NCI-H2081 treated with DMSO at 0.1 percent for 48 hours (cell line): Measurements from ENCODE around the gene CALHM6.

Source experiments
- DNase-seq: peaks from one replicate; lab custom pipeline; 2025; lab: John Stamatoyannopoulos, UW

The CALHM6 gene

DNA sequence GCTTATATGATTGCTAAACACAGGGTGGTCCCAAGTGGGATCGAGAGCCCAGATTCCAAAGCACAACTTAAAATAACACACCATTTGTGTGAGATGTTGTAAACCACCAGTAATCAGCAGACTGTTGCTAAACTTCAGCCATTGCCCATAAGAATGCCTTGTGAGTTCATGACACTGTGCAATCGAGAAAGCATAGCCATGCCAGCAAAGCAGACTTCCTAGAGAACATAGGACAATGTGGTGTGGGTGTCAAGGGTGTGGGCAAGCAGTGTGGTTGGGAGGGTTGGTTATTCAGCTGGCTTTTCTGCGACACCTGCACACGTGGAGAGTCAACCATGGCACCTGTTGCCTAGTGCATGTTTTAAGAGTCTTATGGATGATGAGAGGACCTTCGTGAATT is 16.1 kb upstream of the CALHM6 start:
- DNase-seq, result no peak

DNA sequence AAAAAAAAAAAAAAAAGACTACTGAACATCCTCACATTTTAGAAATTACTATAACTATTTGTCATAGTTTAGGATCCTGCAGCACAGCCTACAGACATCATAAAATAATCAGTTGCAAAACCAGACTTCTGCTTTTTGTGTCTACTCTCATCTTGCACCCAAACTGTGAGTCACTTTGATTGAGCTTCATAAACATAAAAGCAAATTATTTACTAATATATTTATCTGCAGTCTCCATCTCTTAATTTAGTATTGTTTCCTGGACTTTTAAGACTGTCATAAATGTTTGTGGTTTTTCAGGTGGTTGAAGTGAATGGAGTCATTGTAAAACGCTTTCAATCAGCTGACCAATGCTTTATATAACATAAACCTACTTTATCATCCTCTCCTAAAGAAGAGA is 14.8 kb upstream of the CALHM6 start:
- DNase-seq, result no peak

DNA sequence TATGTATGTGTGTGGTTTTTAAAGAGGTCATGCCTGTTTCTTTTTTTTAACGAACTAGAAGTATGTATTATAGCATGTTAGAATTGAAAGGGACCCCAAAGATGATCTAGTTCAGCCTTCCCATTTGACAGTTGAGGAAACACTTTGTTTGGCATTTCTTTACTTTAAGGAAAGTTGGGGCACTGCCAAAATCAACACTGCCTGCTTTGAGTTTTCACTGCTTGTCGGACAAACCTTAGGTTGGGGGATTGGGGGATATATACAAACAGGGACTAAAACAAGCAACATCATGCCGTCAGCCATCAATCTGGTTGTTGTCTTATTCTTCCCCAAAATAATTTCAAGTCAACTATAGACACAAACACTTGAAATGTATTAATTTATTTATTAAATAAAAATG is 14.1 kb upstream of the CALHM6 start:
- no peak for DNase-seq

DNA sequence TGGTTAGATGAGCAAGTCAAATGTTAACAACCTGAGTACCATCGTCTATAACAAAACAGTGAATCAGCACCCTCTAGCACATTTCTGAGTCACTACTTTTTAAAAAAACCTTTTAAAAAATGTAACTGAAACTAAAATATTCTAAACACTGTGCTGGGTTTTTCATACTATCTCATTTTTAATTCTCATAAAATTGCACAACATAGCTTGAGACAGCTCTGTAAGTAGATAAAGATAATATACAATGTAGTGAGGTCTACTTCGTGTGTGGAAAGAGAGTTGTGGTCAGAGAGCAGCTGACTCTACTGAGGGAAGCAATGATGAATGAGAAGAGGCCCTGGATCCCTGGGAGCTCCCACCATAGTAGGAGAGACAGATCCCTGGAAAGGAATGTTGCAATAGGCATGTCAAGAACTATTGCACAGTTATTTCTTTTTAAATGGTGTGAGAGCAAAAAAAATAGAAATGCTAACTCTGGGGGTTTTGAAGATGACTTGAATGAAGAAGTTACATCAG is 13.6 kb upstream of the CALHM6 start:
- no peak for DNase-seq

DNA sequence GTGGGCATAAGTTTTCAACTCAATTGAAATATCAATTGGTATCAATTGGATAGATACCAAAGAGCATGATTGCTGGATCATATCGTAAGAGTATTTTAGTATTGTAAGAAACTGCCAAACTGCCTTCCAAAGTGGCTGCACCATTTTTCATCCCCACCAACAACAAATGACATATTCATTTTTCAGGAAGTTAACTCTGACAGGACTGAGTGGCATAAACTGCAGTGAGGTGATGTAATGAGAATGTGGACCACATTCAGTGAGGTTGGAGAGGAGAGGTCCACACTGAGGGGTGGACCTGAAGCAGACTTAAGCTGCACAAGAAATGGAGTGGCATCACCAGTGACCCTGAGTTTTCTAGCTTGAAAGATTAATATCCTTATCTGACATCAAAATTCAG is 11.6 kb upstream of the CALHM6 start:
- no peak for DNase-seq

DNA sequence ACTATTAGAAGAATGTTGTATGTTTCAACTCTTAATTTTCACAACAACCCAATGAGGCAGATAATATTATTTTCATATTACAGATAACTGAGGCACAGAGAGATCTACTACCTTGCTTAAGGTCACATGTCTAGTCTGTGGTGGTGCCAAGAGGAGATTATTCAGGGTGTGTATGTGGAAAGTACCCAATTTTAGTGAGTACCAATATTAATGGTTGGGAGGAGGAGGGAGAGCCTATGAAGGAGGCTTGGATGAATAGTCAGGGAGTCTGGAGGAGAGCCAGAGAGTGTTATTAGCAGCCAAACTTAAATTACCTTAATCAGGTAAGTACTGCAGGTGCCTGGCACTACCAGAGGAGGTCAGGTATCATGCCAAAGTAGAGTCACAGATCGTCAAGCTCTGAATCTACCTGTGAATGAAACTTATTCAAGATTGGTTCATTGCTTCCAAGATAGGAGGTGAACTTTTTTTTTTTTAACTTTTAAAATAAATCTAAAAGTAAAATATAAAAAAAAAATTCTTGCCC is 10.9 kb upstream of the CALHM6 start:
- no peak for DNase-seq

DNA sequence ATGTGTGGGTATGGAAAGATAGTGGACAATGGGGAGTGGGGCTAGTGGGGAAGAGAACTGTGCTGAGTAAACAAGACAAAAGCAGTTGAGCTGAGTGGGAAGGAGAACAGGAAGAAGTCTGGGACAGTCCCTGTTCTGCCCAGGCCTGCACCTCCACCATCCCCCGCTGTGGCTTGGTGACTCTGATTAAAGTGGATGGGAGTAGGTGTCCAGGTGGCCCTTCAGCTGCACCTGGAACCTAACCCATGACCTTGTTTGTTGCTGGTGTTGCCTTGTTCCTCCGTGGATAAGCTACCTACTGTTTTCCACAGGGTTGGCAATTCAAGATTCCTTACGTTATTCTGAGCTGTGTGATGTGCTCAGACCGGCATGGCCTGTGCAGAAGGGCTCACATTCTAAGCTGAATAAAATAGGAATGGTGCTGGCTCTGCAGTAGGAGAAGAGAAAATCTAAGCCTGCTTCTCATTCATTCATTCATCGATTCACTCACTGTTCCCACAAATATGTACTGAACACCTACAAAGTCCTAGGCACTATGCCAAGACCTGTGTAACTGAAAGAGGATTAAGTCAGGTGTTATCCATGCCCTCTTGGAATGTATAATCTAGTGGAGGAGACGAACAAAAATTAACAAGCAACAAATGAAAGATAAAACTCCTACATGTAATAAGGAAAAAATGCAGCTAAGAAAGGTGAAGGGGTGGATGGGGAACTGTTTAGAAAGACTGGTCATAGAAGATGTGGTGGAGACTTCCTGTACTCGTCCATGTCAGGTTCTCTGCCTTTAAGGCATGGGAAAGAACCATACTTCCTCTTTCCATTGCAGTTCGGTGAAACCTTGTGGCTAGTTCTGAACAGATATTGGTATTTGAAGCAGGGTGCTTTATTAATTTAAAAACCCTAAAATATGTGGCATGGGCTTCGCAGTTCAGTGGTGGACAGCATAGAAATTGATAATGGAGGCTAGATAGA is 10.1 kb upstream of the CALHM6 start:
- DNase-seq, result no peak

DNA sequence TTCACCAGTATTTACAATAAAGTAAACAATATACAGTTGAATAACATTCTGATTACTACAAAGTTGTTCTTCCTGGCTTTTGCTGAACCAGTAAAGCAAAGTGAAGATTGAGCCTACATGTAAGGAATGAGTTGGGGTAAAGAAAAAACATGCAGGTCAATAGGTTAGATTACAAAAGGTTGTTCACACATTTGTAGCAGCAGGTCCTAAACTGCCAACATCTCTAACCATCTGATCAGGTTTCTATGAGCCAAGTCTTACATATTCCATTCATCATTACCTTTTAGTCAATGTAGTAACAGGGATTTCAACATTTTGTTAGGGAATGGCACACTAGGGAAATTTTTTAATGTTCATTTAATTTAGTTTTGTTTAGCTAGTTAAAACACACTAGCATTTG is 9.3 kb upstream of the CALHM6 start:
- DNase-seq, result no peak

DNA sequence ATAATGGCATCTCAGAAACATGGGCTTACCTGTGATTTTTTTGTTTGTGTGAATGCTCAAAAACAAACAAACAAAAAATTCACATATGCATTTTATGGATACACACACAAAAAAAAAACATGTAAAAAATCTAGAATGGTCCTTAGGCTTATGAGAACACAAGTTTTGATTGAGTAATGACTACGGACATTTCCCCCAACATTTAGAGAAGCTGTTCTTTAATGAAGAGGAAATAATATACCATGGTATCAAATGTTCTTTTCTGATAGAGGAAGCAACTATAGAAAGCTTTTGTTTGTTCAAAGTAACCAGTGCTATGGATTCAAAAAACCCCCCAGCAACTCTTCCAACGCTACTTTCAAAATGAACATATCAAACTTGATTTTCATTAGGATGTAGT is 8.6 kb upstream of the CALHM6 start:
- DNase-seq, result no peak

DNA sequence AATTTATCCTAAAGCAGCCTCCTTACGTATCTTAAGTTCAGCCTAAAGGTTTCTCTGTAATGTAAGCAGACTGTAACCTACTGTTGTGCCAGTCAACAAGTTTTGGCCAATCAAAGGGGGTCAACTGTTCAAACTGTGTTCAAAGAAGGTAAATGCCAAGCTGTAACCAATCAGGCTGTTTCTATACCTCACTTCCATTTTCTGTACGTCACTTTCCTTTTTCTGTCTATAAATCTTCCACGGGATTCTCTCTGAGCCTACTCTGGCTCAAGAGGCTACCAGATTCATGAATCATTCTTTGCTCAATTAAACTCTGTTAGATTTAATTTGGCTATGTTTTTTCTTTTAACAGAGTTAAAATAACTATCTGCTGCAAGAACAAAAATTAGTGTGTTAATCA is 5.1 kb upstream of the CALHM6 start:
- no peak for DNase-seq

DNA sequence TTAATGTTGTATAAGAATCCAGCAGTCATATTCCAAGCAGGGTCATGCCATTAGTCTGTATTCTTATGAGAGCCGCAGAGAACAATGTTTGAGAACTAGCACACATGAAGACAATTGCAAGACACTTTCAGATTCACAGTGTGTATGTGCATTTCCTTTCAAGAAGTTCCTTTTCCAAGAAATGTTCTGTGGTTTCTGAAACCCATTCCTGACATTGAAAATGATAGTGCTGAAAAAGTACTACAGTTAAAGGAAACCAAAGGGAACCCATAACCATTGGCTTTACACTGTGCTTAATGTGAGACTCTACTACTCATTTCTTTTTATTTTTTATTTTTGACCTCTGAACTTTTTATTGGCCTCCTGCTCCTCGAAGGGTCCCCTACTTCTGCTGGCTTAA is 4.2 kb upstream of the CALHM6 start:
- DNase-seq, result no peak

DNA sequence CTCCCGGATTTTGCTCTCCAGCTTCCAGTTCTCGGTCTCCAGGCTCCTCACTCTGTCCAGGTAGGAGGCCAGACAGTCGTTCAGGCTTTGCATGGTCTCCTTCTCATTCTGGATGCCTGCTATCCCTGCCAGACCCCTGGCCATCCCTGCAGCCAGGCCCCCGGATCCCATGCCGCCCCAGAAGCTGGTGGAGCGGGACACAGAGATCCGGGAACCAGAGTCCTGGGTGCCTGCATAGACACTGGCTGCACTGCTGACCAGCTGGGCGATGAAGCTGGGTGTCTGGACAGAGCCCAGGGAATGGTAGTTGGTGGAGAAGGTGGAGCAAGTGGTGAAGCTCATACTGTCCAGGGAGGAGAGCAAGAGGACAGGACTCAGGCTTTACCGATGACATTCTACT is 2.9 kb upstream of the CALHM6 start:
- no peak for DNase-seq

DNA sequence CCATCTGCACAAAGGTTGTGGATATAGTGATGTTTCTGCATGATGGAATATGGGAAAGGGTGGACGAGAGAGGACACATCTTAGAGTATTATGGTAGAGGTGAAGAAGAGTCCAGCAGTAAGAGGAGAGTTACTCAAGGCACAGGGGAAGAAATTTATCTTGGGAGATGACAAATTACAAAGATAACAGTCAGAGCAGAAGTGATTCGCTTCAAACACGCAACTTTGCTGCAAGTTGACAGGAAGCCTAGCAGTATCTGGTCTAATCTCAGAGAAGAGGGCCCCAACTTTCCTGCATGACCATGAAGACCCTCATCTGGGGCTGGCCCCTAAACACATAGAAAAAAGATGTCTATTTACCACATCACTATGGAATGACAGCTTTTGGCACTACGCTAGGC is 1.2 kb upstream of the CALHM6 start:
- no peak for DNase-seq

DNA sequence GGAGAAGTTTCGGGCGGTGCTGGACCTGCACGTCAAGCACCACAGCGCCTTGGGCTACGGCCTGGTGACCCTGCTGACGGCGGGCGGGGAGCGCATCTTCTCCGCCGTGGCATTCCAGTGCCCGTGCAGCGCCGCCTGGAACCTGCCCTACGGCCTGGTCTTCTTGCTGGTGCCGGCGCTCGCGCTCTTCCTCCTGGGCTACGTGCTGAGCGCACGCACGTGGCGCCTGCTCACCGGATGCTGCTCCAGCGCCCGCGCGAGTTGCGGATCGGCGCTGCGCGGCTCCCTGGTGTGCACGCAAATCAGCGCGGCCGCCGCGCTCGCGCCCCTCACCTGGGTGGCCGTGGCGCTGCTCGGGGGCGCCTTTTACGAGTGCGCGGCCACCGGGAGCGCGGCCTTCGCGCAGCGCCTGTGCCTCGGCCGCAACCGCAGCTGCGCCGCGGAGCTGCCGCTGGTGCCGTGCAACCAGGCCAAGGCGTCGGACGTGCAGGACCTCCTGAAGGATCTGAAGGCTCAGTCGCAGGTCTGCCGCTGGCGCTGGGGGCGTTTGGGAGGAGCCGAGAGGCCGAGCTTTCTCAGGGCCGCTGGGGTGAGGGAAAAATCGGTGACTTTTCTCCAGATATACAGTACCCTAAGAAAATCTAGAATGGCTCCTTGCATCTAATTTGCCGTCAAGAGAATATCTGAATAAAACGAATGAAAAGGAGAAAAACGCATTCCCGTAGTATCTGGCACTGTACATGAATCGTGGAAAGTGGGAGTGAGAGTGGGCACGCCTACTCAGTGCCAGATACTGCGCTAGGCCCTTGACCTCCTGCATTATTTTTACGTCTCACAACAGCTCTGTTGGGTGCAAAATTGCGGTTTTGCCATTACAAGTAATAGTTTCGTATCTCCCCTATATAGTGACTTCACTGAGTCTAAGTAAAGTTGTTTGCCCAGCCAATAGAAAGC is 1.0 kb downstream of the CALHM6 start:
- no peak for DNase-seq

DNA sequence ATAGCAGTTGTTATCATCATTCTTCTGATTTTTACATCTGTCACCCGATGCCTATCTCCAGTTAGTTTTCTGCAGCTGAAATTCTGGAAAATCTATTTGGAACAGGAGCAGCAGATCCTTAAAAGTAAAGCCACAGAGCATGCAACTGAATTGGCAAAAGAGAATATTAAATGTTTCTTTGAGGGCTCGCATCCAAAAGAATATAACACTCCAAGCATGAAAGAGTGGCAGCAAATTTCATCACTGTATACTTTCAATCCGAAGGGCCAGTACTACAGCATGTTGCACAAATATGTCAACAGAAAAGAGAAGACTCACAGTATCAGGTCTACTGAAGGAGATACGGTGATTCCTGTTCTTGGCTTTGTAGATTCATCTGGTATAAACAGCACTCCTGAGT is 2.1 kb downstream of the CALHM6 start:
- no peak for DNase-seq

DNA sequence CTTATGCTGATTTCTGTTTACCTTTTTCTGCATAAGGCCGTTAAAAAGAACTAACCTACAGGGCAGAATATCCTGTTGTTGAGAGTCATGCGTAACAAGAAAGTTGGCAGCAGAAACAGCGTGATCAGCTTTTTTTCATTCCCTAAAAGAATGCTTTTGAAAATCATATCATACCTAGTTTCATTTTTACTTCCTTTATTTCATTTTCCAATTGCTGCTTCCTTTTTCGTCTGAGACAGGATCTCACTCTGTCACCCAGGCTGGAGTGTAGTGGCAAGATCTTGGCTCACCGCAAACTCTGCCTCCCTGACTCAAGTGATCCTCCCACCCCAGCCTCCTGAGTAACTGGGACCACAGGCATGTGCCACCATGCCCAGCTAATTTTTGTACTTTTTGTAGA is 4.1 kb downstream of the CALHM6 start:
- DNase-seq, result no peak

DNA sequence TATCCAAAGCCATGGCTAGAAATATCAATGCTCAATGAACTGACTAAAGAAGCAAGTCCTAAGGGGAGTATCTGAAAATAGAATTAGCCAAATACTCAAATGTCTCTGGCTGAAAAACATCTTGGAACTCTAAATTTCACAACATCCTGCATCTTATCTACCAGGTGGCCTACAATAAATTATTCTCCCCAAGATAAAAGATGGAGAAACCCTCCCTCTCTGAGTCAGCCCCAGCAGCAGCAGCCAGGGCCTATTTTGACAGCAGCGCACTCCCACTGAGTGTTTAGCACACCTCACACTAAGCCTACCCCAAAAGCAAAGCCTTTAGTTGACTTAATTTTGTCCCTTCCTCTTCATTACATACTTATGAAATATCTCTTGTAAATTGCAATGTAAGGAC is 5.9 kb downstream of the CALHM6 start:
- no peak for DNase-seq

DNA sequence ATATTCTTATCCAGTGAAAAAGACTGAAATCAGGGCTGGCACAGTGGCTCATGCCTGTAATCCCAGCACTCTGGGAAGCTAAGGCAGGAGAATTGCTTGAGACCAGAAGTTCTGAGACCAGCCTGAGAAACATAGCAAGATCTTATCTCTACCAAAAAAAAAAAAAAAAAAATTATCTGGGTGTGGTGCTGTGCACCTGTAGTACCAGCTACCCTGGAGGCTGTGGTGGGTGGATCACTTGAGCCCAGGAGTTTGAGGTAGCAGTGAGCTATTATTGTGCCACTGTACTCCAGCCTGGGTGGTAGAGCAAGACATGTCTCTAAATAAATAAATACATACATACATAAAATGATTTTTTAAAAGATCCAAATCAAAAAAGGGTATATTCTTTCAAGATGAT is 6.3 kb downstream of the CALHM6 start:
- no peak for DNase-seq

DNA sequence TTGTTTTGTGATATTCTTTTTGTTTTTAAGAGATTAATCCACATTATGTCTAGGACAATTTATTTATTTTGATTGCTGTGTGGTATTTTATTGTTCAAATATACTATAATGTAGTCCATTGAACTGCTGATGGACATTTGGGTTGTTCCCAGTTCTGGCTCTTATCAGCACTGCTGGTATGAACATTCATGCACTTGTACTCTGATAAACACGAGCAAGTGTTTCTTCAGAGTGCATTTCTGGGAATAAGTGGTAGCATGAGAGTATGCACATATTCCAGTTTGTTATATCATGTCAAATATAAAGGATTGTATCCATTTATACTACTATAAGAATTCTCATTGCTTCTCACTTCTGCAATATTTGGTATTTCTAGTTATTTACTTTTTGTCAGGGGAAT is 7.1 kb downstream of the CALHM6 start:
- no peak for DNase-seq

DNA sequence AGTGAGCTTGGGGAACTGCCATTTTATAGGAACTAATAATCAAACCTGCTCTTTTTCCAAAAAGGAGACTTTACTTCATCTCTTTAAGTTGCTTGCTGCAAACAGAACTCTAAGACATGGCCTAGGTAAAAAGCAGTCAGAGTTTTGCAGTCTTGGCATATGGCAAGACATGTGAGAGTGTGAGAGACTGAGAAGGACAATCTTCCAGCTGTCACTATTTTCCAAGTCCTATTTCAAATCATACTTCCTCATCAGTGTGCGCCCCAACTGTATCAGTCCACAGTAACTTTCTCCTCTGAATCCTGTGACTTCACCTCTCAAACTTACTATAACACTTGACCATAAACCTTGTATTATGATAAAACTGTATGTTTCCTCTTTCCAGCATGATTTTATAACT is 10.4 kb downstream of the CALHM6 start:
- no peak for DNase-seq

DNA sequence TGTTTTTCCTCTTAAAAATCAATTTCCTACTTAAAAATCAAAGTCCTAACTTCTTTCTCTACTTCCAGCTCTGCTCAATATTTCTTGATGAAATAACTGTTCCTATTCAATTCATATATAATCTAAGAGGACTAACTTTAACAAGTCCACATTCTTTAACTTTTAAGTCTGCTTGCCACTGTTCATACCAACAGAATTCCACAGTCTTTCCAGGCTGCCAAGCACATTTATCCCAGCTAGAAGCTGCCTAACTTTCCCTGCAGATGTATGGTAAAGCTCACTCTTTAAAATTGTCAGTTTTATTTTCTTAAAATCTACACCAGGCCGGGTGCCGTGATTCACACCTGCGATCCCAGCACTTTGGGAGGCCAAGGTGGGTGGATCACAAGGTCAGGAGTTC is 11.5 kb downstream of the CALHM6 start:
- DNase-seq, result no peak

DNA sequence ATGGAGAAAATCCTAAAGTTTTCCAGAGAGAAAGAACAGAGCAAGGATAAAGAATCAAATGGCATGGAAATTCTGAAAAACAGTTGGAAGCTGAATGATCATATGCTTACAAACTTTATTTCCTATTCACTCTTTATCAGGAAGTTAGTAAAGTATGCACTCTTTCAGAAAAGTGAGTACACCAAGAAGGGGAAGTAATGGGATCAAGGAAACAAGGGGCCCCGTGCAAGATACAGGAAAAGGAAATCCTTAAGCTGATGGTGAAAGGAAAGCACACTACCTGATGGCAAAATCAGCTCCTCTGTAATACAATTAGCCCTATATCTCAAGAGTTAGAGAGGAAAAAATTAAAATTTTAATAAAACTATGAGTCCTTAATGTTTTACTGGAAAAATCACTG is 14.0 kb downstream of the CALHM6 start:
- no peak for DNase-seq
